ENCODE results near the gene SOX1.

The SOX1 gene

DNA sequence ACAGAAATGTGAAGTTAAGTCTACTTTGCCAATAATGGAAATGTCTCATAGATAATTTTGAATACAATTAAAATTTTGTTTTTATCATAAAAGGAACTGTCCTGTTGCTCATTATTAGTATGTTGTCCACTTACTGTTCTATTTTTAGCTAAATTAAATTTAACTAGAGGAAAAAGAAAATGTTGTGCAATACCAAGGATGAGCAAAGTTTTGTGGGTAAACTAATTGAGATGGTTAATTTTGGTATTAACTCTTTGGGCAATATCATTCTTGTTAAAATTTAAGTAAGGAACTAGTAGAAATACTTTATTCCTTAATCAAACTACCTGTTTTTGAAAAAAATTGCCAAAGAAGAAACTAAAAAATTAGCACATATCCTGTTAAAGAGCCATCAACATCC is 43.5 kb downstream of the SOX1 start:
- no peak for FAIRE-seq

DNA sequence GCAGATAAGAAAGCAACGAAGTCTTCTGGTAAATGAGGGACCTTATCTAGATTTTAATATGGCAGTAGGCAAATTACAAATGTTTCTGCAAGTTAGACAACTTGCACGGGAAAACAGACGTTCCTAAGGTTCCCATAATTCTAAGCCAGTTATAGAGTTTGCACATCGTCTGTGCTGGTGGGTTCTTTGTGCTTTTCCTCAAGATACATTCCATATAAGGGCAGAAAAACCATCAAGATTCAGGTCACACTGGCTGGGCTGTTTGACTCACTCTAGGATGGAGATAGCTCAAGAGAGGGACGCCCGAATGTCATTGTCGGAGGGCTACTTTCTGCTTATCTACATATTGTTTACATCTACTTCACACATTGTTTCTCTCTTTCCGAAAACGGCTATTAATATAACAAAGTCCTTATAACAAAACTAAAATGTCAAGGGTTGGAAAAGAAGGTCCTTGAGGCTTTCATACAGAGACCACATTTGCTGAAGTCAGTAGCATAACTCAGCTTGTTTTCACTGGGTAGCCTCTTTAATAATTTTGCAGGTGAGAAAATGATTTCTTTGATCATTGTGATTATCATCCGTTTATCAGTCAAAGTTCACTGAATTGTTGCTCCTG is 44.4 kb downstream of the SOX1 start:
- no peak for FAIRE-seq

DNA sequence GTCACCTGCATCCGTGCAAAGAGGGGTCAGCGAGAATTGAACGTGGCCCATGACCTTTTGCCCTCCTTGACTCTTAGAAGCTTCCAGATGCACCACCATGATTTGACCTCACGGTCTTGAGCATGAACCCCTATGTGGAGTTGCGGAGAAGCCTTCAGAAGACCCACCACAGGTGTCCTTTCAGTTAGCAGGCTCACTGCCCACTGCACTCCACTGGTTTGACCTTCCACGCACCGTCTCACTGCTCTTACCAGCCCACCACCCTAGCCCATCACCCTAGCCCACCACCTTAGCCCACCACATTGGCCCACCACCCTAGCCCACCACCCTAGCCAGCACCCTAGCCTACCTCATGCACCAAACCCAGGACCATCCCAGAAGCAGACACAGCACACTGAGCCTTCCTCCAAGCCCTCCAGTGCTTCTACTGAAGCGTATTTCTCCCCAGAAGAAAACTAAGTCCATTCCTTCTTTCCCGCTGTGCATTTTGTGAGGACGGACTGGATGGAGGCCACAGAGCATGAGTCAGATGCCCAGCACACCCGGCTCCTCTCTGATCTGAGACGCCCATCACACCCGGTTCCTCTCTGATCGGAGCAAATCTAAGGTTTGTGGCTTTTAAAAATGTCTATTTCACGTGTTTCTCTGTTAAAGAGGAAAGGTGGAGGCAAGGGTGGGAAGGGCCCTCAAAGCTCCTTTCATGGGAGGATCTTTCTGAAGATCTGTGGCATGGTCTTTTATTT is 45.8 kb downstream of the SOX1 start:
- no peak for FAIRE-seq

DNA sequence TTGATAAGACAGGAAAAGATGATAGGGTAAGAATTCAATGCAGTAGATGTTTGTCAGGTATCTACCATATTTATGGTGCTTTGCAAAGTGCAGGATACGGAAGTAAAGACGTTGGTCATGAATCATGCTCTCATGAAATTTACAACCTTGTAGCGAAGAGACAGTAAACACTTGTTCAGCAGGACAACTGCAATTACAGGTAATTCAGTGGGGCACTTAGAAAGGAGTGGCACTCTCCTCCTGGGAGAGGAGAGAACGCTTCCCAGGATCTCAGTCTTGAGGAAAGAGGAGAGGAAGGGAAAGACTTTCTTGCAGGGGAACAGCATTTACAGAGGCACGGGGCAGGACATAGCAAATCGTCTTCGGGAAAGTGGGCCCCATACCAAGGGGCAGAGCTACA is 46.4 kb downstream of the SOX1 start:
- FAIRE-seq, result no peak

DNA sequence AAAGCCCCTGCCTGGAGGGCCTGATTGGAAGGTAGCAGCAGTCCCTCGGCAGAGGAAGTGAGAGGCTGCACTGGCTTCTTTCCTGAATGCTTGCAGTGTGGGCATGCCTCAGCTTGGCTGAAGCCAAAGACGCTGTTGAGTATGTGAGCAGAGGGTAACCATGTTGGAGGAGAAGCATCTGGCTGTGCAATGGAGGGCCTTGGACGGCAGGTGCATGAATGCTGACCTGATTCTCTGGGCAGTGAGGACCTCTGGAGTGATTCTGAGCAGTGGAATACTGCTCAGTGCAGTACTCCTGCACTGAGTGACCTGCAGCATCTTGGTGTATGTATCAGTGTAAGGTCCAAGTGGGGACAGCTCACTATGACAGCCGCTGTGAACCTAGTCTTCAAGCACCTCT is 46.9 kb downstream of the SOX1 start:
- FAIRE-seq, result no peak

DNA sequence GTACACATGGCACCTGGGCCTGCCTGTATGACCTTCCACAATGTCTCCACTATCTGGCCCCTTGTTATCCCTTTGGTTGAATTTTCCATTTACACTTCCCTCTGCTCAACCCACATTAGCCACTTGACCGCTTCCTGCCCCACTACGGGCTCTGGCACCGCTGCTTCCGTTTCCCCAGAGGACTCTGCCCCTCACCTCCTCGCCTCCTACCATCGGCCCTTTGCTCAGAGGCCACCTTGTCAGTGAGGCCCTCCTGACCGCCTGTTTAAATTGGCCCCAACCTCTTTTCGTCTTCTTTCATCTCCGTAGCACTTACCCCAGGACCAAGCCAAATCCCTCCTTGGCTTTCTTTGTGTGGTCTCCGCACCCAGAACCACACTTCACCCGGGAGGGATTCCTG is 47.4 kb downstream of the SOX1 start:
- FAIRE-seq, result no peak

DNA sequence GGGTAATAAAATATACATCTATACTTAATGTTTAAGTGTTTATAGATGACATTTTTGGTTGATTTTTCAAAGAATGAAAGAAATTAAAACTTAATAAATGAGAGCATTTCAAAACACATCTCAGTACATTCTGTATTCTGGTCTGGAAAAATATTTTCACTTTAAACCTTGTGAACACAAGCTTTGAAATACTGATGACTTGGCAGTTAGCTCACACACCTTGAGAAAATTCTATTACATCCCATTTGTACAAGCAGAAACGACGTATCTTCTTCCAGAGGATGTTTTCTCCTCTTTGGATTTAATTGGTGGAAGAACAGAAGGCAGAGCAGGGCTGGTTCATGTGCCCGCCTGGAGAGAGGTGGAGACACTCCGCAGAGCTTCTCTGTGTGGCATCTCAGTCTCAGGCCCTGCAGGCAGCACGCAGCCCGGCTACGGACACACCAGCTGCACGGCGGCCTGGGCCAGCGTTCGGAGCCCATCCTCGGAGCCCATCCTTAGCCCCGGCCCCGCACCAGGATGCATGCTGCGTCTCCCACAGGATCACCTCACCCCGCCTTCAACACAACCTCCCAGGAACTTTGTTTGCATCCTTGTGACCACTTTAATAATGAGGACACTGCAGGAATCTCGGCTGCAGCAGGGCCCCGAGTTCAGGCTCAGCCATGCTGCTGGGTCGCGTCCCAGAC is 48.6 kb downstream of the SOX1 start:
- FAIRE-seq, result no peak

DNA sequence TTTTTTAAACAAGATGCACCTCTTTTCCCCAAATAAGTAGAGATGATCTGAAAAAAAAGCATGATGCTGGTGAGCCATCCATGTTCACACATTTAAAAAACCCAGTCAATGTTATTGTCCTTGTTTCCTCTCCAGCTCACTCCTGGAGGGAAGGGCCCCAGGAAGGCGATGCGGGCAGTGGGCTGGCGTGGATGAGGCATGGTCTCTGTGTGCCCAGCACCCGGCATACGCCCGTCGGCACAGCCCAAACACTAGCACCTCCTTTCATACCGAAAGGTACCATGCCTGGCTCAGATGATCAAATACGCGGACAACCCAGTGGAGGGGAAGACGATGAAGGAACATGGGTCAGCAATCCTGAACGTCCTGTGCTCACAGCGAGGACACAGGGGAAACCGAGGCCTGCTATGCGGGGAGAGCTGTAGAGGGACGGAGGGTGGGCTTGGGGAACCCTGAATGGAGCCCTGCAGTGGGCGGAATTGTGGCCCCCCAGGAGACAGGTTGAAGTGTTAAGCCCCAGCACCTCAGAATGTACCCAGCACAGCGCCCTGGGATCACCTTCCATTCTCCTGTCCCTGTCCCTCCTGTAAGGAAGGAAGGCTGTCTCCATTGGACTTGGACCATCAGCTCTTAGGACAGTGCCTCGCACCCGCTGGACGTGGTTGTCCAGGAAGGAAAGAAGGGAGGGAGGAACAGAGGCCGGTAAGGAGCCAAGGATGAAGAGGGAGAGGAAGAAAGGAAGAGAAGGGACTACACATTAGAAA is 49.4 kb downstream of the SOX1 start:
- FAIRE-seq, result no peak

DNA sequence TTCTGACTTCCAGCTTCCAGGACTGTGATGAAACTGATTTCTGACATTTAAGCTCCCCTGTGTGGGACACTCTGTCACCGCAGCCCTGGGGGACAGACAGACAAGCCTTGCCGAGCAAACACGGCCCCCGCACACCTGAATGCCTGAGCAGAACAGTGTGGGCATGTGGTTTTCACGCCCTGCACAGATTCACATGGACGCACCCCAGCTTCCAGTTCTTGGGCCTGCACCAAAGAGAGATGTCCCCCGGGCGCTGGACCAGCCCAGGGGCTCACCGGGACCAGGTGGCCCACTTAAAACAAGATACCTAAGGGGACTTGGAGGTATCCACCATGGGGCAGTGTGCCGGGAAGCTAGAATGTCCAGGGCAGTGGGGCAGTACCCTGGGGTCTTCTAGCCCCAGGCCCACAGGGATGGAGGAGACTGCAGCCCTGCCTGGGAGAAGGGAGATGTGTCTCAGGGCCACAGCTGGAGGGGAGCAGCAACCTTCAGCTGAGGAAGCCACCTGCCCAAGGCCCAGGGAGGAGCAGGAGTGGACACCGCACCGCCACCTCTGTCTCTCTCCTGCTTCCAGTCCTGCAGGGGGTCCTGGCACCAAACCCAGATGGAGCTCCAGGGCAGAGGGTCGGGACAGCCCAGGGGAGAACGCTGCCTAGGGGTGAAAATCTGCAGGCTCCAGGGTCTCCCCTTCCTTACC is 50.5 kb downstream of the SOX1 start:
- FAIRE-seq, result no peak

DNA sequence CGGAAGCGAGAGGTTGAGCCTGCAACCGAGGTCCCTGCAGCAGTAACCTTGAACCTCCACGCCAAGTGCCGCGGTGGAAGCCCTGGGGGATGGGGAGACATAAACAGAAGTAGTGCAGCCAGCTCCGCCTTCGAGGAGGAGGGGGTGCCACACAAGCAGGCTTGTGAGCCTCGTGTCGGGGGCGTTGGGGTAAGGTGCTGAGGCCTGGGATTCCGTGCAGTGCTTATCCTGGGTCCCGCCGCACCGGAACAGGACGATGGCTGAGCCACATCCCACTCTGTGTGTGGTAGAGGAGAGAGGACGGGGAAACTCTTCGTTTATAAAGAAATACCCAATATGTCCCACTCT is 51.0 kb downstream of the SOX1 start:
- no peak for FAIRE-seq

DNA sequence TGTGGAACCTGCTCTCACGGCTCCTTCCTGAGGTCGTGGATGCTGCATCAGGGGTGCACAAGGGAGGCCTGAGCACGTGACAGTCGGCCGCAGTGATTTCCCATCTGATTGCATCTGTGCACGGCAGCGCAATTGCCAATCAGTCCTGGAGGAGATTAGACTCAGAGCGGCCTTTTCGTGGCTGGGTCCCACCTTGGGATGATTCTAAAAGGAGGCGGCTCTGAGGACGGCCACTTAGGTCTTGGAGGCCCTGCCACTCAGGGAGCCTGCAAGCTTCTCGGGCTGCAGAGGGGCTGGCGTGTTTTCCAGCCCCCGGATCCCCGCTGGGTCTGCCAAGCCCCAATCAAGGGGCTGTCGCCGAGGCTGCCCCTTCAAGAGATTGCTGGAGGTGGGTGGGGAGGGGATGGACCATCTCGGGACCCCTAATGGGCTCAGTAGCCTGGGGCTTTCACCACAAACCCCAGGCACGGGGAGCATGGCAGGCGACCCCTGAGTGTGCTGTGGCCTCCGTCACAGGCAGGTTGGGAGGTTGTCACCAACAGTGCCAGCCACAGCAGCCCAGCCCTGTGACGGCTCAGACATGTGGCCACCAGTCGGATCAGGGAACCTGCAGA is 51.6 kb downstream of the SOX1 start:
- no peak for FAIRE-seq

DNA sequence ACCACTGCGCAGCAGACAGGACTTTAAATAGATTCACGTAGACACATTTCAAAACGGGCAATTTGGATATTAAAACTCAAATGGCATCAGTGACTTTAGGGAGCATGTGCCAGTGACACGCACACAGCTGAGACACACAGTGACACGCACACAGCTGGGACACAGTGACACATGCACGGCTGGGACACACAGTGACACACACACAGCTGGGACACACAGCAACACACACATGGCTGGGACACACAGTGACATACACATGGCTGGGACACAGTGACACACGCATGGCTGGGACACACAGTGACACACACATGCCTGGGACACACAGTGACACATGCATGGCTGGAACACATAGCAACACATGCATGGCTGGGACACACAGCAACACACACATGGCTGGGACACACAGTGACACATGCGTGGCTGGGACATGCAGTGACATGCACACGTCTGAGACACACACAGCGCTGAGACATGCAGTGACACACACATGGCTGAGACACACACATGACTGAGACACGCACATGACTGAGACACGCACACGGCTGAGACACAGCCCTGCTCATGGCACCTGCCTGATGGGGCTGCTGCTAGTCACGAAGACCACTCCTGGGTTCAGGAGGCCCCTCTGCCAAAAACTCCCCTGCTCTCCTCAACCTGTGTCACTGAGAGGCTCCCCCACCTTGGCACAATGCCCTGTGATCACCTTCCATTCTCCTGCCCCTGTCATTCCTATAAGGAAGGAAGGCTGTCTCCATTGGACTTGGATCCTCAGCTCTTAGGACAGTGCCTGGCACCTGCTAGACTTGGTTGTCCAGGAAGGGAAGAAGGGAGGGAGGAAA is 52.5 kb downstream of the SOX1 start:
- FAIRE-seq, result no peak

DNA sequence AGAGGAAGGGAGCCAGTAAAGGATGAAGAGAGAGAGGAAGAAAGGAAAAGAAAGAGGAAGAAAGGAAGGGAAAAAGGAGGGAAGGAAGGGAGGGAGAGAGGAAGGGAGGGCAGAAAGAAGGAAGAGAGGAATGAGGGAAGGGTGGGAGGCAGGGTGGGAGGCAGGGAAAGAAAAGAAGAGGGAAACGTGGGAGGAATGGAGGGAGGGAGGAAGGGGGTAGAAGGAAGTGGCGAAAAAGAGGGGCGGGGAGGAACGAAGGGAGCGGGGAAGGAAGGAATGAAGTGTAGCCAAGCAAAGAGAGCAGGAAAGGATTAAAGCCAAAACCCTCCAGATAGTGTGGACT is 53.1 kb downstream of the SOX1 start:
- no peak for FAIRE-seq

Measured in islet of Langerhans (tissue), 1 donor.